COLO668 (cell line): ENCODE data around the gene PRIM1.
A peak's percentile ranks its signal among the peaks of the same experiment; 100 is the strongest.
"Not testable (repeated sequence)": the region's sequence is repeated elsewhere in the genome, so short reads cannot be mapped to it uniquely, and the experiment has no call there.

ENCODE experiments used
- DNase-seq: peaks from one replicate; lab custom pipeline; 2025; ENCODE audit not compliant: unreplicated experiment; lab: John Stamatoyannopoulos, UW

PRIM1 gene

GRCh38 chr12:56718636-56719035, 33.5 kb downstream of the PRIM1 start:
- DNase-seq, result no peak

GRCh38 chr12:56718149-56718548, 34.0 kb downstream of the PRIM1 start:
- no peak for DNase-seq

GRCh38 chr12:56716933-56717880, 34.9 kb downstream of the PRIM1 start:
- DNase-seq, result no peak

GRCh38 chr12:56716458-56716857, 35.7 kb downstream of the PRIM1 start:
- no peak for DNase-seq

- DNase-seq, result no peak
Observed at GRCh38 chr12:56715798-56716197, 36.3 kb downstream of the PRIM1 start.

GRCh38 chr12:56714431-56714929, 37.6 kb downstream of the PRIM1 start:
- no peak for DNase-seq

- DNase-seq, result no peak
Observed at GRCh38 chr12:56713345-56713744, 38.8 kb downstream of the PRIM1 start.

GRCh38 chr12:56709759-56710376, 42.3 kb downstream of the PRIM1 start:
- DNase-seq, result no peak

- DNase-seq, result not testable (repeated sequence)
Observed at GRCh38 chr12:56704522-56704921, 47.6 kb downstream of the PRIM1 start.

- no peak for DNase-seq
Observed at GRCh38 chr12:56699020-56699661, 53.0 kb downstream of the PRIM1 start.

- DNase-seq, result no peak
Observed at GRCh38 chr12:56695327-56696101, 56.6 kb downstream of the PRIM1 start.

GRCh38 chr12:56694161-56694560, 58.0 kb downstream of the PRIM1 start:
- no peak for DNase-seq

- no peak for DNase-seq
Observed at GRCh38 chr12:56688846-56689109, 63.3 kb downstream of the PRIM1 start.

- DNase-seq, result peak; percentile 96
Observed at GRCh38 chr12:56688129-56688845, 63.8 kb downstream of the PRIM1 start, which contains the start of gene PTGES3. PTGES3 (minus strand) TSS chr12:56688284; CDS start chr12:56687999, 285 bp downstream.

- peak; percentile 63 for DNase-seq
Observed at GRCh38 chr12:56687223-56688128, 64.6 kb downstream of the PRIM1 start.

GRCh38 chr12:56684745-56685359, 67.3 kb downstream of the PRIM1 start:
- no peak for DNase-seq

GRCh38 chr12:56682323-56682722, 69.8 kb downstream of the PRIM1 start:
- no peak for DNase-seq
